Measurements from ENCODE around the gene MYO16.

GRCh38 chr13:108860418-108860817 is 231.0 kb downstream of the MYO16 start:
- TF ChIP-seq, protein P1, sequence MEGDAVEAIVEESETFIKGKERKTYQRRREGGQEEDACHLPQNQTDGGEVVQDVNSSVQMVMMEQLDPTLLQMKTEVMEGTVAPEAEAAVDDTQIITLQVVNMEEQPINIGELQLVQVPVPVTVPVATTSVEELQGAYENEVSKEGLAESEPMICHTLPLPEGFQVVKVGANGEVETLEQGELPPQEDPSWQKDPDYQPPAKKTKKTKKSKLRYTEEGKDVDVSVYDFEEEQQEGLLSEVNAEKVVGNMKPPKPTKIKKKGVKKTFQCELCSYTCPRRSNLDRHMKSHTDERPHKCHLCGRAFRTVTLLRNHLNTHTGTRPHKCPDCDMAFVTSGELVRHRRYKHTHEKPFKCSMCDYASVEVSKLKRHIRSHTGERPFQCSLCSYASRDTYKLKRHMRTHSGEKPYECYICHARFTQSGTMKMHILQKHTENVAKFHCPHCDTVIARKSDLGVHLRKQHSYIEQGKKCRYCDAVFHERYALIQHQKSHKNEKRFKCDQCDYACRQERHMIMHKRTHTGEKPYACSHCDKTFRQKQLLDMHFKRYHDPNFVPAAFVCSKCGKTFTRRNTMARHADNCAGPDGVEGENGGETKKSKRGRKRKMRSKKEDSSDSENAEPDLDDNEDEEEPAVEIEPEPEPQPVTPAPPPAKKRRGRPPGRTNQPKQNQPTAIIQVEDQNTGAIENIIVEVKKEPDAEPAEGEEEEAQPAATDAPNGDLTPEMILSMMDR (IDR thresholded peaks at IDR 0.05; ENCODE audit: insufficient read depth, low read length, poor library complexity, severe bottlenecking) = no peak
- no peak for TF ChIP-seq EZH2phosphoT487 (conservative IDR thresholded peaks at IDR 0.05; ENCODE audit: low read length)
